Mesangial cell (primary cell): Measurements from ENCODE around the gene TMED5. TPM values are rescaled to one million over a fixed set of nuclear protein-coding genes. Genes with fewer than 3 reads are reported as not detected.

Experiments used
- total RNA-seq: library from RNA; depleted of rRNA; stranded (reverse); fragments of >200 nt; gene quantifications from 2 replicates; pipeline ENCODE4 v1.2.3, GENCODE V29; 2015

TMED5 gene
- 57.4 and 62.4 TPM in 2 replicates for total RNA-seq

GRCh38 chr1:93179886-93180722 is at the start of gene TMED5:
TMED5 (minus strand) TSS chr1:93180413; CDS start chr1:93180242, 171 bp downstream.

GRCh38 chr1:93180723-93181613 is 755 bp upstream of the TMED5 start, which contains the start of gene CCDC18:
CCDC18 (plus strand) TSS chr1:93180724; CDS start chr1:93183362, 2,638 bp downstream.

Other genes starting within 250 kb of the TMED5 start
- gene DIPK1A, start 219.0 kb downstream of the TMED5 start, total RNA-seq, result 1.0 and 1.6 TPM in 2 replicates
- gene MTF2, start 101.1 kb downstream of the TMED5 start, total RNA-seq, result 10.1 and 13.4 TPM in 2 replicates
- 1.3 and 5.7 TPM in 2 replicates for gene CCDC18, start 311 bp upstream of the TMED5 start, total RNA-seq
- gene DR1, start 165.5 kb upstream of the TMED5 start, total RNA-seq, result 20.7 and 27.7 TPM in 2 replicates